ENCODE data around the gene PARVG.
"Not testable (repeated sequence)": the region's sequence is repeated elsewhere in the genome, so short reads cannot be mapped to it uniquely, and the experiment has no call there.

The PARVG gene

DNA sequence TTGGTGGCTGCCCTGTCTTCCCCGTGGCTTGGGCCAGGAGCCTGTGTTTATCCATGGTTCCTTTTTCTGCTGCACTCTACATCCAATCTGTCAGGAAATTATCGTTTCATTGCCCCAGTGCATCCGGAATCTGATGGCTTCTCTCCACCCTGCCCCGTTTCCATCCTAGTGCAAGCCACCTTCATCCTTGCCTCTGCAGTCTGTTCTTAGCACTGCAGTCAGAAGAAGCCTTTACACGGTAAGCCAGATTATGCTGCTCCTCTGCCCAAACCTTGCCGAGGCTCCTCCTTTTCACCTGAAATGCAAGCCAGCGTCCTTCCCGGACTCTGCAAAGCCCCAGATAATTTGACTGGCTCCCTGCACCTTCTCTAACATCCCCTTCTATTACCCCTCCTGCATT is 45.1 kb downstream of the PARVG start:
- H3K4me1 ChIP-seq (ENCODE audit: insufficient read depth, low read length): no peaks in the 10 kb centered on the region
- peaks cover 11% of the 10 kb centered on the region; the same call in 1 of the 2 replicates for H3K9me3 ChIP-seq (ENCODE audit: insufficient read depth, low read depth, low read length)
- H3K4me3 ChIP-seq (ENCODE audit: low read length): no peak overlapping the region
- no peaks in the 10 kb centered on the region for H3K36me3 ChIP-seq (ENCODE audit: insufficient read depth, low read length)
- no peak overlapping the region for H3K9ac ChIP-seq (ENCODE audit: low read depth, low read length)
- H3K27me3 ChIP-seq (ENCODE audit: insufficient read depth, low read length): no peaks in the 10 kb centered on the region
- H3K27ac ChIP-seq (ENCODE audit: low read depth, low read length): no peak overlapping the region
- 91% methylated on average over 8 of the region's 8 CpGs for WGBS

DNA sequence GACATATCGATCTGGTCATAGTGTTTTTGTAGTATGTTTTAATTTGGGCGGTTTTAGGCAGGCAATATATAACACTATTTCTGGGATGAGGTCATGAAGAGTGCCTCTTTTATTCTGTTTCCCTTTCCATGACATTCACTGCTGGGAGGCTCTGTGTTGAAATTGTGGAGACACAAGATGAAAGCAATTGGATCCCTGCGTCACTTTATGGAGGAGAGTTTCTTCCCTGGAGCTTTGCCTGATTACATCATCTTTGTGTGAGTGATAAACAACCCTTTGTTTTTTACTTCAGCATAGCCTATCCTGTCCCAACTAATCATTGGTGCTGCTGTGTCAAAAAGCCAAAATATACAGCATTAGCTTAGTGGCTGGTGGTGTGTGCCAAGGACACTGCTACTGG is 48.6 kb downstream of the PARVG start:
- no peaks in the 10 kb centered on the region for H3K27me3 ChIP-seq (ENCODE audit: insufficient read depth, low read length)
- H3K9me3 ChIP-seq (ENCODE audit: insufficient read depth, low read depth, low read length): 0 out of 2 replicates have a peak, but pooled peaks cover 3% of the 10 kb centered on the region
- no peaks in the 10 kb centered on the region for H3K36me3 ChIP-seq (ENCODE audit: insufficient read depth, low read length)
- 60% methylated on average over 3 of the region's 3 CpGs for WGBS
- H3K9ac ChIP-seq (ENCODE audit: low read depth, low read length): no peak overlapping the region
- no peaks in the 10 kb centered on the region for H3K4me1 ChIP-seq (ENCODE audit: insufficient read depth, low read length)
- no peak overlapping the region for H3K27ac ChIP-seq (ENCODE audit: low read depth, low read length)
- no peak overlapping the region for H3K4me3 ChIP-seq (ENCODE audit: low read length)

DNA sequence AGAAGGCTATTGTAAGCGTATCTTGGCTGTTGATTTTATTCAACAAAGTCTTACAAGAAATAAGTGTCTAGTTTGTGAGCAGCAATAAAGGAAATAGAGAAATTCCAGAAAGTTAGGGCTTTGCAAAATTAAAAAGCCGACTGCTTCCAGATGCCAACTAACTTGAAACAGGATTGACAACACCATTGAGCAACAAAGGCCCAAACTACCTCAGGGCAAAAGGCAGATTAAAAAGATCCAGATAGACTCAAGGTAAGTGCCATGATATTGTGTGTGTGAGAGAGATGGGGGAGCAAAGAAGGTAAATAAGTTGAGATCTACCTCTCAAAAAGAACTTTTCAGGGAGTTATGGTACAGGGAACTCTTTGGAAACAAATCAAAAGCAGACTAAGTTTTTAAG is 49.1 kb downstream of the PARVG start:
- Histone ChIP-seq H3K9ac (ENCODE audit: low read depth, low read length) (no peak overlapping the region), H3K4me1 (ENCODE audit: insufficient read depth, low read length) (no peaks in the 10 kb centered on the region), H3K27ac (ENCODE audit: low read depth, low read length) (no peak overlapping the region), H3K4me3 (ENCODE audit: low read length) (no peak overlapping the region), H3K36me3 (ENCODE audit: insufficient read depth, low read length) (no peaks in the 10 kb centered on the region), H3K9me3 (ENCODE audit: insufficient read depth, low read depth, low read length) (0 out of 2 replicates have a peak, but pooled peaks cover 3% of the 10 kb centered on the region), H3K27me3 (ENCODE audit: insufficient read depth, low read length) (no peaks in the 10 kb centered on the region)
- 94% methylated on average over 2 of the region's 2 CpGs for WGBS

DNA sequence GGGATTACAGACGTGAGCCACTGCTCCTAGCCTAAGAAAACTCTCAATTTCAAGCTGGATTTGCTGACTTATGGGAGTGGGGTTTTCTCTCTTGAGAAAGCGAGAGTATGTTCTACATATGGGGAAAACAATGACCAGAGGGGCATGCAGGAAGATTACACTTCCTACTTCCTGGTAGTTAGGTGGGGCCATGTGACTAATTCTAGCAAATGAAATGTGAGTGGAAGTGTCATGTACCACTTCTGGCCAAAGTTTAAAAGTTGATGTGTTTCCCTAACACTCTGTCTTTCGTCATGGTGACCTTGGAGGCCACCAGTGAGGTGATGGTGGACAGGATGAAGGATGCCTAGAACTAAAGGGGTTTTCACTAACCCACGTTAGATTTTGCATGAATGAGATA is 50.5 kb downstream of the PARVG start:
- WGBS: 95% methylated on average over 3 of the region's 4 CpGs
- Histone ChIP-seq H3K9me3 (ENCODE audit: insufficient read depth, low read depth, low read length) (0 out of 2 replicates have a peak, but pooled peaks cover 3% of the 10 kb centered on the region), H3K27ac (ENCODE audit: low read depth, low read length) (no peak overlapping the region), H3K4me3 (ENCODE audit: low read length) (no peak overlapping the region), H3K36me3 (ENCODE audit: insufficient read depth, low read length) (no peaks in the 10 kb centered on the region), H3K27me3 (ENCODE audit: insufficient read depth, low read length) (no peaks in the 10 kb centered on the region), H3K9ac (ENCODE audit: low read depth, low read length) (no peak overlapping the region), H3K4me1 (ENCODE audit: insufficient read depth, low read length) (no peaks in the 10 kb centered on the region)

DNA sequence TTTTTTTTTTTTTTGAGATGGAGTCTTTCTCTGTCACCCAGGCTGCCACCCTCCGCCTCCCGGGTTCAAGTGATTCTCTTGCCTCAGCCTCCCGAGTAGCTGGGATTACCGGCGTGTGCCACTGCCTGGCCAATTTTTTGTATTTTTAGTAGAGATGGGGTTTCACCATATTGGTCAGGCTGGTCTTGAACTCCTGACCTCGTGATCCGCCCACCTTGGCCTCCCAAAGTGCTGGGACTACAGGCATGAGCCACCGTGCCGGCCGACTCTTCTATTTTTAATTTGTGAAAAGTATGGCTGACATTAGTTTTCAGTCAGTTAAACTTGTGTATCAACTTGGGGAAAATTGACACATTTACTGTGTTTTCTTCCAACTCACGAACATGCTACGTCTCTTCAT is 53.6 kb downstream of the PARVG start:
- 96% methylated on average over 12 of the region's 12 CpGs for WGBS

DNA sequence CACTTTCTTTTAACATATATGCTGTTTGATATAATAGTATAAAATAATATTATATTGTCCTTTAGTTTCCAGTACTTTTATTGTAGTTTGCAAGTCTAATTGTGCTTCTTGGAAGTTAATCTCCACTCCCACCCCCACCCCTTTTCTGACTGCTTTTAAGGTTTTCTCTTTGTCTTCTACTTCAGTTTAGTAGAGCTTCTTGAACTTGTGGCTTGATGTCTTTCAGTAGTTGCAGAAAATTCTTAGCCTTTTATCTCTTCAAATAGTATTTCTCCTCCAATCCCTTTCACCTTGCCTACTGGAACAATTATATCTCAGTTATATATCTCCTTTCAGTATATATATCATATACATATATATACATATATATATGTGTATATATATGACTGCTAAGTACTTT is 56.6 kb downstream of the PARVG start:
- Histone ChIP-seq H3K4me3 (ENCODE audit: low read length) (no peak overlapping the region), H3K9me3 (ENCODE audit: insufficient read depth, low read depth, low read length) (no peaks in the 10 kb centered on the region), H3K9ac (ENCODE audit: low read depth, low read length) (no peak overlapping the region), H3K27ac (ENCODE audit: low read depth, low read length) (no peak overlapping the region), H3K36me3 (ENCODE audit: insufficient read depth, low read length) (no peaks in the 10 kb centered on the region), H3K27me3 (ENCODE audit: insufficient read depth, low read length) (no peaks in the 10 kb centered on the region), H3K4me1 (ENCODE audit: insufficient read depth, low read length) (no peaks in the 10 kb centered on the region)

More for the DNA sequence above, 53.6 kb downstream of the PARVG start:
- not testable (repeated sequence) for H3K4me1 ChIP-seq (ENCODE audit: insufficient read depth, low read length); H3K4me3 ChIP-seq (ENCODE audit: low read length); H3K27me3 ChIP-seq (ENCODE audit: insufficient read depth, low read length); H3K9ac ChIP-seq (ENCODE audit: low read depth, low read length); H3K36me3 ChIP-seq (ENCODE audit: insufficient read depth, low read length); H3K27ac ChIP-seq (ENCODE audit: low read depth, low read length); H3K9me3 ChIP-seq (ENCODE audit: insufficient read depth, low read depth, low read length)

DNA sequence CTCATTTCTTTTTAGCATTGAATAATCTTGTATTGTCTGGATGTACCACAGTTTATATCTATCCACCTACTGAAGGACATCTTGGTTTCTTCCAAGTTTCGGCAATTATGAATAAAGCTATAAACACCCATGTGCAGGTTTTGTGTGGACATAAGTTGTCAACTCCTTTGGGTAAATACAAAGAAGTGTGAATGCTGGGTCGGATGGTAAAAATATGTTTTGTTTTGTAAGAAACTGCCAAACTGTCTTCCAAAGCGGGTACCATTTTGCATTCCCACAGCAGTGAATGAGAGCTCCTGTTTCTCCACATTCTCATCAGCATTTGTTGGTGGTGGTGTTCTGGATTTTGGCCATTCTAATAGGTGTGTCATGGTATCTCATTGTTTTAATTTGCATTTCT is 60.4 kb downstream of the PARVG start:
- H3K27ac ChIP-seq (ENCODE audit: low read depth, low read length); H3K9me3 ChIP-seq (ENCODE audit: insufficient read depth, low read depth, low read length); H3K27me3 ChIP-seq (ENCODE audit: insufficient read depth, low read length); H3K36me3 ChIP-seq (ENCODE audit: insufficient read depth, low read length); H3K4me1 ChIP-seq (ENCODE audit: insufficient read depth, low read length); H3K4me3 ChIP-seq (ENCODE audit: low read length); H3K9ac ChIP-seq (ENCODE audit: low read depth, low read length): not testable (repeated sequence)
- 96% methylated on average over 2 of the region's 3 CpGs for WGBS

DNA sequence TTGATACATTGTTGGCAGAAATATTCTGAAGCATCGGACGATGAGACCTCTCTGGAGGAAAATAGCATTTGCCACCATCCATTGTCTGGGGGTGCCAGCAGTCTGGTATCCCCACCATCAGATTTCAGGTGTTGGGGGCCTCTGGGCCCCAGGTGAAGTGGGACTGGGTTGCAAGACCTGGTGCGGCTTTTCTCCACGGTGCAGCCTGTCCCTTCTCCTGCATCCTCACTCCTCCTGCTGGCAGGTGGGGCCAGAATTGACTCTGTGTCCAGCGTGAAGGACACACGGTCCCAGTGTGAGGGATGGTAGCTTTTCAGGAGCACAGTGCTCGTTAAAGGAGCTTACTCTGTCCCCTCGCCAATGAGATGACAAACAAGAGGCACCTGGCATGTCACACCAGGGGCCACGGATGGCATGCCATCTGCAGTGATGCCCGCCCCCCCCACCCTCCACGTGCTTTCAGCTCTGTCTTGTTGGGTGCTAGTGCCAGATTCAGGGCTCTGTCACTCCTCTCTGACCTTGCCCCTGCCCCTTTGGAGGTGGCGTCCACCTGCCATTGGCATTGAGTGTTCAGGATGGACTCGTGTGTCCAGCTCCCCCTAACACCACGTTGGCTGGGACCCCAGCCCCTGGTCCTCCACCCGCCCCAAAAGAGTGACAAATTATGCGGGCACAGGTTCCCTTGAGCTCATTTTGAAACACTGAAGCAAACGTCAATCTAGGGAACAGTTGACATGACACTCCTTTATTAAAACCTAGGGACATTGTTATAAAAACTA is 62.4 kb downstream of the PARVG start:
- no peaks in the 10 kb centered on the region for H3K9me3 ChIP-seq (ENCODE audit: insufficient read depth, low read depth, low read length)
- H3K27me3 ChIP-seq (ENCODE audit: insufficient read depth, low read length): no peaks in the 10 kb centered on the region
- no peaks in the 10 kb centered on the region for H3K36me3 ChIP-seq (ENCODE audit: insufficient read depth, low read length)
- no peaks in the 10 kb centered on the region for H3K4me1 ChIP-seq (ENCODE audit: insufficient read depth, low read length)
- no peak overlapping the region for H3K4me3 ChIP-seq (ENCODE audit: low read length)
- H3K9ac ChIP-seq (ENCODE audit: low read depth, low read length): no peak overlapping the region
- WGBS: 89% methylated on average over 17 of the region's 17 CpGs
- H3K27ac ChIP-seq (ENCODE audit: low read depth, low read length): no peak overlapping the region

DNA sequence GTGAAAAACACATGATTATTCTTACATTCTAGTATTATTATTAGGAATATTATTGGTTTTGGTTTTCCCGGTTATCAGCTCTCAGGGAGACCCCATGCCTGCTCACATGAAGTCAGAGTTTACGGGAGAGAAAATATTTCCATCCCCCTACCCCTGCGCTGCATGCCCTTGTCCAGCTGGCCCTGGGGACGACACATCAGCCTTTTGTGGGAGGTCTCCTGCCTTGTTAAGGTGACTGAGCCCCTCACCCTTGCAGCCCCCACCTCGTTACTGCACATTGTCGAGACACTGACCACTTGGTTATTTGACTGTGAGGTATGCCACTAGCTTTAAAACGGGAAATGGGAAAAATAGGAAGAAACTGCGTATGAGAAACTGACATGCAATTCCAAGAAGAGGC is 63.0 kb downstream of the PARVG start:
- no peaks in the 10 kb centered on the region for H3K4me1 ChIP-seq (ENCODE audit: insufficient read depth, low read length)
- no peak overlapping the region for H3K4me3 ChIP-seq (ENCODE audit: low read length)
- H3K9me3 ChIP-seq (ENCODE audit: insufficient read depth, low read depth, low read length): no peaks in the 10 kb centered on the region
- no peaks in the 10 kb centered on the region for H3K36me3 ChIP-seq (ENCODE audit: insufficient read depth, low read length)
- H3K9ac ChIP-seq (ENCODE audit: low read depth, low read length): no peak overlapping the region
- WGBS: 94% methylated on average over 8 of the region's 8 CpGs
- H3K27ac ChIP-seq (ENCODE audit: low read depth, low read length): no peak overlapping the region
- H3K27me3 ChIP-seq (ENCODE audit: insufficient read depth, low read length): no peaks in the 10 kb centered on the region

DNA sequence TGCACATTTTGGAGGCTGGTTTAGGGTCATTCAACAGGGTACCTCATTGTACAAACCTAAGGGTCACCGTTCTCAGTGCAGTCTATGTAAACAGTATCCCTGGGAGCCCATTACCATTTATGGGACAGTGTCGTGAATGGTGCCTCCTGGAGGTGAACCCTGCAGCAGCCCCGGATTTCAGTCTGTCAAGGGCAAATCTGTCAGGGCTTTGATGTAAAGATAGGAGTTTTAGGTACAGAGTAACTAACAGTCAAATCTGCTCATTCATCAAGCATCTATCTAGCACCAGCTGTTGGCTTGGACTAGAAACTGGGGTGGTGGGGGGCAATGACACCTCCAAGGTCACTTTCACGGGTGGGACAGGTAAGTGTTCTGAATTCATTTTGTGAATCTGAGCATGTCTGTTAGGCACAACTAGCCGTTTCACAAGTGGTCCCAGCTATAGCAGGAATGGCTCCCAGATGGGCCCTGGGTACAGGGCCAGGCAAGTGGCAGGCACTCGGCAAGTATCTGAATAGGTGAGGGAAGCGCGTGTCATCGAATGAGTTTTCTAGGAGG is 63.6 kb downstream of the PARVG start:
- 86% methylated on average over 9 of the region's 9 CpGs for WGBS

DNA sequence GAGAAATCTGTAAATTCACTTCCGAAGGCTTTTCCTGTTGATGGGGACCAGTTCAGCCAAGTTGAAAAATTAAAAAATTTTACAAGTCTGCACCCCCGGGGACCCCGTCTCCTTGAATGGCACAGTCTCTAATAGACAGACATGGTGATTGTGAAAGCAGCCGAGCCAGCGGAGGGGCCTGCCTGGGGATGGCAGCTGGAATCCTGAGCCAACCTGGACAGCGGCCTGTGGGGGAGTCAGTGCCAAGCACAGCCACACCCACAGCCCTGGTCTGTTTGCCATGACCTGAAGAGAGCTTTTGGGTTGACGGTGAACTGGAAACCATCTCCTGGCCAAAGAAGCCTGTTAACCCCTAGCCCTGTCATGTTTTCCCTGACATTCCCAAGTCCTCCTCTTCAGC is 64.7 kb downstream of the PARVG start:
- Histone ChIP-seq H3K27me3 (ENCODE audit: insufficient read depth, low read length) (no peaks in the 10 kb centered on the region), H3K4me1 (ENCODE audit: insufficient read depth, low read length) (no peaks in the 10 kb centered on the region), H3K9me3 (ENCODE audit: insufficient read depth, low read depth, low read length) (peaks cover 10% of the 10 kb centered on the region; the same call in 1 of the 2 replicates), H3K9ac (ENCODE audit: low read depth, low read length) (no peak overlapping the region), H3K4me3 (ENCODE audit: low read length) (no peak overlapping the region), H3K36me3 (ENCODE audit: insufficient read depth, low read length) (no peaks in the 10 kb centered on the region), H3K27ac (ENCODE audit: low read depth, low read length) (no peak overlapping the region)
- 95% methylated on average over 7 of the region's 7 CpGs for WGBS

More for the DNA sequence above, 63.6 kb downstream of the PARVG start:
- Histone ChIP-seq H3K4me1 (ENCODE audit: insufficient read depth, low read length) (no peaks in the 10 kb centered on the region), H3K9ac (ENCODE audit: low read depth, low read length) (no peak overlapping the region), H3K36me3 (ENCODE audit: insufficient read depth, low read length) (no peaks in the 10 kb centered on the region), H3K9me3 (ENCODE audit: insufficient read depth, low read depth, low read length) (no peaks in the 10 kb centered on the region), H3K4me3 (ENCODE audit: low read length) (no peak overlapping the region), H3K27me3 (ENCODE audit: insufficient read depth, low read length) (no peaks in the 10 kb centered on the region), H3K27ac (ENCODE audit: low read depth, low read length) (no peak overlapping the region)
